Measurements from ENCODE around the gene RMDN2. TPM values are rescaled to one million over a fixed set of nuclear protein-coding genes. Genes with fewer than 3 reads are reported as not detected.

Gene RMDN2
- total and polyA plus RNA-seq, 2 experiments from 2014 or later = 3.4 to 3.6 TPM

GRCh38 chr2:37987098-37987775, 62.1 kb downstream of the RMDN2 start (continued):
- TF ChIP-seq ZNF114 (CRISPR knock-in tag; IDR thresholded peaks at IDR 0.05) (no peak), ZNF462 (CRISPR knock-in tag; IDR thresholded peaks at IDR 0.05) (no peak), EZH2 (IDR thresholded peaks at IDR 0.05; ENCODE audit: low read depth, unreplicated experiment) (no peak), POLR2AphosphoS5 (IDR thresholded peaks at IDR 0.05; ENCODE audit: low read depth) (no peak), EZH2phosphoT487 (IDR thresholded peaks at IDR 0.05; ENCODE audit: unreplicated experiment) (no peak), STAT1 (IDR thresholded peaks at IDR 0.05; ENCODE audit: unreplicated experiment) (no peak)

GRCh38 chr2:37992601-37993000, 67.5 kb downstream of the RMDN2 start:
- Mint-ChIP-seq H3K27me3 (ENCODE audit: insufficient read depth, low read depth, poor library complexity) (no peaks in the 10 kb centered on the region), H3K36me3 (ENCODE audit: low read depth) (no peaks in the 10 kb centered on the region), H3K4me3 (no peak overlapping the region), H3K27ac (no peak overlapping the region), H3K9me3 (no peaks in the 10 kb centered on the region; the same call in 2 of the 3 replicates), H3K4me1 (peaks cover 16% of the 10 kb centered on the region)
- Histone ChIP-seq H3K27ac (ENCODE audit: low read depth) (no peak overlapping the region), H3K4me2 (no peak overlapping the region), H3K27me3 (ENCODE audit: insufficient read depth) (no peaks in the 10 kb centered on the region), H3F3A (replicated peaks; ENCODE audit: low read depth) (no peaks in the 10 kb centered on the region), H3K36me3 (ENCODE audit: insufficient read depth) (no peaks in the 10 kb centered on the region), H3K4me3 (no peak overlapping the region), H3K79me2 (replicated peaks; ENCODE audit: insufficient read depth) (no peaks in the 10 kb centered on the region), H4K20me1 (replicated peaks; ENCODE audit: insufficient read depth) (no peaks in the 10 kb centered on the region), H2AFZ (no peak overlapping the region), H3K9me2 (ENCODE audit: insufficient read depth) (no peaks in the 10 kb centered on the region), H3K4me1 (ENCODE audit: insufficient read depth) (peaks cover 14% of the 10 kb centered on the region; the same call in 1 of the 2 replicates)
- DNase-seq (ENCODE audit: low spot score) (no peak), ATAC-seq (no peak)
- TF ChIP-seq ZNF462 (CRISPR knock-in tag; IDR thresholded peaks at IDR 0.05) (no peak), NANOG (IDR thresholded peaks at IDR 0.05; ENCODE audit: borderline replicate concordance) (no peak), STAT1 (IDR thresholded peaks at IDR 0.05; ENCODE audit: unreplicated experiment) (no peak), EZH2 (IDR thresholded peaks at IDR 0.05; ENCODE audit: low read depth, unreplicated experiment) (no peak), ZNF114 (CRISPR knock-in tag; IDR thresholded peaks at IDR 0.05) (no peak), CREB1 (CRISPR knock-in tag; IDR thresholded peaks at IDR 0.05; ENCODE audit: low read depth) (no peak), JUNB (IDR thresholded peaks at IDR 0.05; ENCODE audit: unreplicated experiment) (no peak)

Data from GM23338 (cell line).